Ureter (tissue), 1 donor: ENCODE results near the gene DHCR24. TPM values are rescaled to one million over a fixed set of nuclear protein-coding genes. Genes with fewer than 3 reads are reported as not detected.
A peak's percentile ranks its signal among the peaks of the same experiment; 100 is the strongest.
"Not testable (repeated sequence)": the region's sequence is repeated elsewhere in the genome, so short reads cannot be mapped to it uniquely, and the experiment has no call there.

Source experiments
- DNase-seq: peaks from one replicate; pipeline ENCODE4 v3.0.0-alpha.2; 2020; ENCODE audit warnings: low spot score
- total RNA-seq: library from RNA; stranded (reverse); gene quantifications from one replicate; pipeline ENCODE4 v1.2.4, GENCODE V29; 2023
- donor health status: DM: yes; HTN: yes; CAD: no.

The DHCR24 gene, protein sequence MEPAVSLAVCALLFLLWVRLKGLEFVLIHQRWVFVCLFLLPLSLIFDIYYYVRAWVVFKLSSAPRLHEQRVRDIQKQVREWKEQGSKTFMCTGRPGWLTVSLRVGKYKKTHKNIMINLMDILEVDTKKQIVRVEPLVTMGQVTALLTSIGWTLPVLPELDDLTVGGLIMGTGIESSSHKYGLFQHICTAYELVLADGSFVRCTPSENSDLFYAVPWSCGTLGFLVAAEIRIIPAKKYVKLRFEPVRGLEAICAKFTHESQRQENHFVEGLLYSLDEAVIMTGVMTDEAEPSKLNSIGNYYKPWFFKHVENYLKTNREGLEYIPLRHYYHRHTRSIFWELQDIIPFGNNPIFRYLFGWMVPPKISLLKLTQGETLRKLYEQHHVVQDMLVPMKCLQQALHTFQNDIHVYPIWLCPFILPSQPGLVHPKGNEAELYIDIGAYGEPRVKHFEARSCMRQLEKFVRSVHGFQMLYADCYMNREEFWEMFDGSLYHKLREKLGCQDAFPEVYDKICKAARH
- 190 TPM for total RNA-seq

DNA sequence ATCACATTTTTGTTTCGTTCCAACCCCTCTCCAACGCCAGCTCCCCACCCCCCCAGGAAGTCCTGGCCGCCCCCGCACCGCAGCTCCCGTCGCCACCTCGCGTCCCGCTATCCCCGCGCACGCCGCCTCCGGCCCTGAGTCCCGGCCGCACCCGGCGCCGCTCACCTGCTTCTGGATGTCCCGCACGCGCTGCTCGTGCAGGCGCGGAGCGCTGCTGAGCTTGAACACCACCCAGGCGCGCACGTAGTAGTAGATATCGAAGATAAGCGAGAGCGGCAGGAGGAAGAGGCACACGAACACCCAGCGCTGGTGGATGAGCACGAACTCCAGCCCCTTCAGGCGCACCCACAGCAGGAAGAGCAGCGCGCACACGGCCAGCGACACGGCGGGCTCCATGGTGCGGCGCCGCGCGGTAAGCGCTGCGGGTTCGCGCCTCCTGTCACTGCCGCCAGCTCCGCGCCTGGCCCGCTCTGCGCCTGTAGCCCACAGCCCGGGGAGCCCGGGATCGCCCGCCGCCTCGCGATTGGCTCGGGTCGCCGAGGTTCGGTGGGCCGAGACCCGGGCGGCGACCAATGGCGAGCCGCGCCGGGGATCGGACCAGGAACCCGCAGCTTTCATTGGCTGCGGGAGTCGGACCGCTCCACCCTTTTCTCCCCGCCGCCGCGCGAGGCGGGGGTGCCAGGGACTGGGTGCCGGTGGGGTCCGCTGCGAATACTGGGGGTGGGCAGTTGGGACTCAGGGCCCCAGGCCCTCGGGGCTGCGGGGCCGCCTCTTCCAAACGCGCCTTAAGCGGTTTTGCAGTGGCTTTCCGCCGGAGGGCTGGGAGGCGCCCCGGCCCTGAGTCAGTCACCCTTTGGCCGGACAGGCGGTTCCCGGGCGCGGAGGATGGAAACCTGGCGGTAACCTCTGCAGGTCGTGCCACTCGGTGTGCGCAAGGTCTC, at the start of gene DHCR24:
Gene DHCR24, minus strand, starts transcription at position 472 of the 941 bp plus-strand sequence. Its CDS starts 76 bp downstream, at position 396.
- peak; percentile 82 for DNase-seq

DNA sequence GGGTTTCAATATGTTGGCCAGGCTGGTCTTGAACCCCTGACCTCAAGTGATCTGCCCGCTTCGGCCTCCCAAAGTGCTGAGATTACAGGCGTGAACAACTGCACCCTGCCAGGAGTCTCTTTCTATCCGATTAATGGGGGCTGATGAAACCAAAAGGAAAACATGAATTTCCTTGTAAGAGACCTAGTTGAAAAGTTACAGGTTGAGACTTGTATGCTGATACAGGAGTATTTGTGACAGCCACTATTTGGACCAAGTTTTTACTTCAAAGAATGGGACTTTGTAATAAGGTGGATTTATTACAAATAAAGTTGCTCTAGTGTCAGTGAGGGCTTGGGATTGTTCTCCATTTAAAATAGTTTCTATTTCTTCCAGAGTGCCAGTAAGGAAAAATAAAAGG, 49.8 kb upstream of the DHCR24 start:
- DNase-seq = no peak

DNA sequence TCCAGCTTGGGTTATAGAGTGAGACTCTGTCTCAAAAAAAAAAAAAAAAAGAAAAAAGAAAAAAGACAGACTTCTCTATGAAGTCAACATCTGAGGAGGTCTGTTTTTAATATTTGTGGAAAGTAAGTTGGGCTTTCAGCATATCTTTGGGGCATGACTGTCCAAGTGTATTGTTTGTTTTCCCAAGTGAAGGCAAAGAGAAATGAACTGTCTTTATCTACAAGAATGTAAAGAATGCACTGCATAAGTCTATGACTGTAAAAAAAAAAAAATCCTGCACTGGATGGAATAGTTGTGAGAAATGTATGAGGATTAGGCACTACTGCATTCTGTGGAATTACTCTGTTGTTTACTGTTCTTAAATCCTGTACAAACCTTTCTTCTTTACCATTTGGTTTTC, 47.9 kb upstream of the DHCR24 start:
- no peak for DNase-seq

DNA sequence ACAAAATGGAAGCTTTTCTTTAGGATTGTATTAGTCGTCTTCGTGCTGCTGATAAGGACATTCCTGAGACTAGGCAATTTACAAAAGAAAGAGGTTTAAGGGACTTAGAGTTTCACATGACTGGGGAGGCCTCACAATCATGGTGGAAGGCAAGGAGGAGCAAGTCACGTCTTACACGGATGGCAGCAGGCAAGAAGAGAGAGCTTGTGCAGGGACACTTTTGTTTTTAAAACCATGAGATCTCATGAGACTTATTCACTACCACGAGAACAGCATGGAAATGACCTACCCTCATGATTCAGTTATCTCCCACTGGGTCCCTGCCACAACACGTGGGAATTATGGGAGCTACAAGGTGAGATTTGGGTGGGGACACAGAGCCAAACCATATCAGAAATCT, 47.1 kb upstream of the DHCR24 start:
- DNase-seq = not testable (repeated sequence)

DNA sequence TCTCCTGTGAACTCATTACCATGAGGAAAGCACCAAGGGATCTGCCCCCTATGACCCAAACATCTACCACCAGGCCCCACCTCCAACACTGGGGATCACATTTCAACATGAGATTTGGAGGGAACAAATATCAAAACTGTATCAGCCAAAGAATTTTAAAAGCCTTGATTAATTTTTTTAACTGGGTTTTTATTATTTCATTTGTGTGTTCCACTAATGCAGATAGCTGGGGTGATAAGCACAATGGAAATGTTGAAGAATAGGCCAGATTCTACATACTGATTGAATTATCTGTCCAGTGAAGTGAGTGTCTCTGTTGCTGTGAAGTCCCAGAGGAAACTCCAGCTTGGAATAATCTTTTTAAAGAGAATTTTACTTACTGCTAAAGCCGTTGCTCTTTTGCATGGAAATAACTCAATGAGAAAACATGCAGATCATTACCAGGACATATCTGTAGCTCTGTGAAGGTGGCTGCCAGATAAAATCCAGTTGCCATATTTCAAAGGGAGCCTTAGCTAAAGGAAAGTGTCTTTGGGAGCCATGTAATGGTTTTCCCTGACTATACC, 44.4 kb upstream of the DHCR24 start:
- no peak for DNase-seq

DNA sequence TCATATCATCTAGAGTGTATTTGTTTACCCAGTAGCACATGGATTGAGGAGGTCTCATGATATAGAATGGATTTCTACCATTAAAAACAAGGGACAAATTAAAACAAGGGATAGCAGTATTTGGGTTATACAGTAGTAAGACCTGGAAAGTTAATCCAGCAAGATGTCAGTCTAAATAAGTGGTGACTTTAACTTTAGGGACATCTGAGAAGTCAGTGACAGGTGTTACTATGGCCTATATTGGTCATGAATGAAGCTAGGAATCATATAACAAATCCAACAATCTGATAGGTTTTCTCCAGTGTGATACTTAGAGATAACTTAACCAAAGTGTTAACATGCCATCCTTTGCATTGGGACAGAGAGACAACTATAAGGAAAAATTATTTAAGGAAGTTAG, 42.7 kb upstream of the DHCR24 start:
- DNase-seq = no peak

DNA sequence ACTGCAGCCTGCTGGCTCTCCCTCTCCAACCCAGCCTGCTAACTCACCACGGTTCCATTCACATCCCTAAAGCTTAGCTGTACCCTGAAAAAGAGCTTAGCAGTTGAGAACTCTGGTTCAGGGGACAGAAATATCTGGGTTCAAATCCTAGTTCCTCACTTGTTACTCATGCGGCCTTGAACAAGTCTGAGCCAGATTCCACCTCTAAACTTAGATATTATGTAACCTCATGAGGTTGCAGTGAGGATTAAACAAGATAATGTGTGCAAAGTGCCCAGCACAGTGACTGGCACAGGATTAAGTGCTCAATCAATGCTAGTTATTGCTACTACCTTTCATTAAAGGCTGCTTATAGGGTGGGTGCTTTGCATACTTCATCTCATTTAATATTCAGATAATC, 41.3 kb upstream of the DHCR24 start:
- no peak for DNase-seq

DNA sequence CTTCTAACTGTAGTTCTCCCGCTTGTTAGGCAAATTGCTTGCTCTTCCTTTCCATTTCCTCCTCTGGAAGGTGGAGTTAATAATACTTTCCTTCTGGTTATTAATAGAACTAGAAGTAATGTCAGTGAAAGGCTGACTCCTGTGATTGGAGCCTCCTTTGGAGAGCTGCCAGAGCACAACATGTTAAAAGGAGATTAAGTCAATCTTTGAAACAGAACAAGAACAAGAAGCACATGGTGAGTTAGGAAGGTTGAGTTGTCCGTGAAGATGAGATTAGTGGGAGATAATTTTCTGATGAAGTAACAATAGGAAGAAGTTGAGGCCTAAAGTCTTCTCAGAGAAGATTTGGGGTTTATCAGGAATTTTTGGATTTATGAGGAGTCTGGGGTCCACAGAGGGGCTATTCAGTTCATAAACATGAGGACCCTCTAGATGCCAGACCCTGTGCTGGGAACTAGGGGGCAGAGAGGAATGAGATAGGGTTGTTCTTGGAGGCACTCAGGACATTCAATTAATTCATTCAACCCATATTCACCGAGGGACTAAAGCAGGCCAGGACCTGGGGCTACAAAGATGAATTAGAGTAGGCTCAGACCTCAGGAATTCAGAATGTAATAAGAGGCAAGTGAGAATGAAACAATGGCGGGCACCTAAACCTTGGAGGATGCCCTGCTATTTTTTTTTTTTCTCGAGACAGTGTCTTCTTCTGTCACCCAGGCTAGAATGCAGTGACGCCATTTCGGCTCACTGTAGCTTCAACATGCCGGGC, 40.7 kb upstream of the DHCR24 start:
- DNase-seq = no peak

DNA sequence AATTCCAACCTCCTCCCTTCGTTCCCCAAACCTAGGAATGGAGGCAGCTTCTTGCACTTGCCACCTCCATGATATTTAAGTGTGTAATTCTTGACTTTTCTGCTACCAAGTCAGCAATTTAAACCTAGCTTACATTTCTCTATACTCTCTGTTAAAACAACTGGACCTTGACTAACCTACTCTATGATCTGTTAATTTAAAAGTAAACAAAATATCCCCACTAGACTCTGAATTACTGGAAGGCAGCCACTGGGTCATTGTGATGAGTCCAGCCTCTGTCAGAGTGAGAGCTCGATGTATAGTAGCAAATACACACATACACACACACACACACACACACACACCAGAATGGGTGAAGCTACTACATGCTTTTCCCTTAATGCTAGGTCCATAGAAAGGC, 40.0 kb upstream of the DHCR24 start:
- no peak for DNase-seq

DNA sequence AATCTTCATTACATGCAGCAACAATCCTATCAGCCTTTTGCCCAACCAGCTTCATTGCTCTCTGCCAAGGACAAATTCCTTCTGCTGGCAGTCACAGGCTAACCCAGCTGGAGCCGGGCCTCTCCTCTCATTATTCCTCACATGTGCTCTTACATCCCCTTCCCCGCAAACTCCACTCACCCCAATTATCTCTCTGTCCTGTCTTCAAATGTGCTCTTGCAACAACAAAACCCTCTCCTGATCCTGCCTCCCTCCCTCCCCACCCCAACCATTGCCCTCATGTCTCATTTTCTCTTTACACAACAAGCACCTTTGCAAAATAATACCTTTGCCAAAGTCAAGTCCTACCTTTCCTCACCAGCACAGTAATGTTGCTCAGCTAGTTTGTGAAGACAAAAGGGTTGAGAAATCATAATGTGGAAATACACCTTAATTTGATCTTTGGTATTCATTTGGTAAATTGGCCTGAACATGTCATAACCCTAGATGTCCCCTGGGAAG, 36.0 kb upstream of the DHCR24 start:
- no peak for DNase-seq

DNA sequence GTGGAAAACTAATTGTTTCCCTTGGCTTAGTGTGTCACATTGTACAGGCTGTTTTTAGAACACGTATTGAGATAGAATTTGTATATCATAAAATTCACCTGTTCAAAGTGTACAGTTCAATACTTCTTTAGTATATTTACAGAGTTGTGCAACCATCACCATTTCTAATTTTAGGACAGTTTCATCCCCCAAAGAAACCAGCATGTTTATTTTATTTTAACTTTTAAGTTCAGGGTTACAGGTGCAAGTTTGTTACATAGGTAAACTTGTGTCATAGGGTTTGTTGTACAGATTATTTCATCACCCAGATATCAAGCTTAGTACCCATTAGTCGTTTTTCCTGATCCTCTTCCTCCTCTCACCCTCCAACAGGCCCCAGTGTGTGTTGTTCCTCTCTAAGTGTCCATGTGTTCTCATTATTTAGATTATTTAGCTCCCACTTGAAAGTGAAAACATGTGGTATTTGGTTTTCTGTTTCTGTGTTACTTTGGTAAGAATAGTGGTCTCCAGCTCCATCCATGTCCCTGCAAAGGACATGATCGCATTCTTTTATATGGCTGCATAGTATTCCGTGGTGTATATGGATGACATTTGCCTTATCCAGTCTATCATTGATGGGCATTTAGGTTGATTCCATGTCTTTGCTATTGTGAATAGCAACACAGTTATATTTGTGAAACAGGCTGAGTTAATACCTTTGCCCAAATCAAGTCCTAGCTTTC, 35.2 kb upstream of the DHCR24 start:
- no peak for DNase-seq

DNA sequence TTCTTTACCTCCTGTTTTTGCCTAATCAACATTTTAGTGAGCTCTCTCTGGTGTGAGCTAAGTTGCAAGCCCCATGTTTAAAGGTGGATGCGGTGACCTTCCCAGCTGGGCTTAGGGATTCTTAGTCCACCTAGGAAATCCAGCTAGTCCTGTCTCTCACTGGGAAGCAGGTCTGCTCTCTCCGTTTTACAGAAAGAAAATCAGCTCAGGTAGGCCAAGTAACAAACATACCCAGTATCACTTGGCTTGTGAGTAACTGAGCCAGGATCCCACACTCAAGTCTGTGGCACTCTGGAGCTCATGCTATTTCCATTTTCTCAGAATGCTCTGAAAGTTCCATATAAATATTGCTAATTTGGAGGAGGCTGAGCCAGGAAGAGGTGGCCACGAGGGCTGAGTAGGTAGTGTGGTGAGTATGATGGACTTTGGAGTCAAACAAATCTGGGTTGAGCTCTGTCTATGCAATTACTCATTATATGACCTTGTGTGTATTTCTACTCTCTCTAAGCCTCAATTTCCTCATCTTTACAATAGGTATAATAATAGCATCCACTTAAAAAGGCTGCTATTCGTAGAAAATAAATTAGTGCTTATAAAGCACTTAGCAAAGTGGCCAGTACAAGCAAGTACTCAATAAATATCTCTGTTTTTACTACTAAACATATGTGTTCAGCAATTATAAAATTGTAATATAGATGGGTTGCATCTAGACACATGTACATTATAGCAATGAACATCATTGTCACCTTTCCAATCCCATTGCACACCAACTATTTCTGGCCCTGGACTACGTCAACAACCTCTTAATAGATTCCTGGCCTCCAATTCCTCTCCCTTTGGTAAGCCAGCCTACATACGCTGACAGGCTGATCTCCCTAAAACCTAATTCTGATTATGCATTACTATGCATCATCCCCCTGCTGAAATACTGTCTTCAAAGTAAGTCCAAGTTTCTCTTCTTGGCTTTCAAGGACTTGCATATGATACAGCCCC, 32.7 kb upstream of the DHCR24 start:
- DNase-seq = no peak

DNA sequence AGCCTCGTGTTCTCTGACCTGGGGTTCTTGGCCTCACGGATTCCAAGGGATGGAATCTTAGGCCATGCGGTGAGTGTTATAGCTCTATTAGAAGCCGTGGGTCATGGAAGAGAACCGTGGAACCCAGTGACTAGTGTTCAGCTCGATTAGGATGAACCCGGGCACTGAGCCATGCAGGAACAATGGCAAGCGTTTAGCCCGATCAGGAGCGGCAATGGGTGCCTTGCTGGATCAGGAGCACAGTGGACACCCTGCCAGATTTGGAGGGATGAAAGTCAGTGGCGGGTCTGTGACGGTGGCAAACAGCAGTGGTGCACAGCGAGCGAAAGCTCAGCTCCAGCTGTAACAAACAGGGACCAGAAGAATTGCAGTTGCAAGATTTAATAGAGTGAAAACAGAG, 24.1 kb upstream of the DHCR24 start:
- not testable (repeated sequence) for DNase-seq

DNA sequence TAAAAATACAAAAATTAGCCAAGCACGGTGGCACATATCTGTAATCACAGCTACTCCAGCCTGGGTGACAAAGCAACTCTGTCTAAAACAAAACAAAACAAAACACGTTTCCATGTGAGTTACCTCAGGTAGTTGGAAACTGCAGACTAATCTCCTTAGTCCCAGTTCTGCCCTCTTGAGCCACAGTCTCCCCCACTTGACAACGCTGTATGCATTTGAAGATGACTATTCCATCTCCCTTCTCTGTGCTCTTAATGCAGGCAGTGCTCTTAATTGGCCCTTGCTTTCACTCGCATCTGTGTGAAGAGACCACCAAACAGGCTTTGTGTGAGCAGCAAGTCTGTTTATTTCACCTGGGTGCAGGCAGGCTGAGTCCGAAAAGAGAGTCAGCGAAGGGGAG, 19.6 kb upstream of the DHCR24 start:
- DNase-seq = no peak

DNA sequence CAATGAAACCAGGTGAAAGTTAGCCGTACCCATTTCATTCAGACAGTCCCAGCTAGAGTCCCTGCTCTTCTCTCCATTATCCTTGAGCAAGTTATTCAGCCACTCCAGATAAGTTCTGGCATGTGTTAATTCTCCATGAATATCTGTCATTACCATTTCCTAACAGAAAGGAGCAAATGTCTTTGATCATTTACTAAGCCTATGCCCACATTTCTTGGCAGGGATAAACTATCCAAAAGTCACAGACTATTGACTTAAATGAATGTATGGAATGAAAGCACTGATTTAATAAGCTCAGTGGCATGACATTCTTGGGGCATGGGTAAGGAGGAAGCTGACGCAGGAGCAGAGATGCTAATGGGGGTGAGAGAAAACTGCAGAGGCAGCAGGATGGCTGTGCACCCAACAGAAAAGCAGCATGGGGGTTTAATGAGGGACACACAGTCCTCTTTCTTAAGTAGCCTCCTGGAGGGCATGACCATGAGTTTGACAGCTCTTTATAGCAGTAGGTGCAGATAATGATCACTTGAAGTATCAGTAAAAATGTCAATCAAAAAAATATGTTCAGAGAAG, 17.6 kb upstream of the DHCR24 start:
- DNase-seq = no peak

DNA sequence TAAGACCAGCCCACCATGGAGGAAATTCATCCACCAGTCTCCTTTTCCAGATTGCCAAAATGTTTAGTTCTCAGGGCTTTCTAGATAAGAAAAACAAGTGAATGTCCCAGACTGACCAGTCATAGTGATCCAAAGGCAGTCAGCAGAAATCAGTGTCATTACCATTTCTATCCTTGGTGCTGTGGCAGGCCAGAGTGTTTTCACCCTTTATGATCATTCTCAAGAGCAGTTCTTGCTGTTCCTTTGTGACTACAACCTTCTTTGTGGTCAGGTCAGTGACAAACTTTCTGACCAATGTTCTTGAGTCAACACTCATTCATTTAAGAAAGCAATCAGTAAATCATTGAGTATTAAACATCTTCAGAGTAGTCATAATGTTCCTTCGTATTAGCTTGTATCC, 7.3 kb upstream of the DHCR24 start:
- no peak for DNase-seq

DNA sequence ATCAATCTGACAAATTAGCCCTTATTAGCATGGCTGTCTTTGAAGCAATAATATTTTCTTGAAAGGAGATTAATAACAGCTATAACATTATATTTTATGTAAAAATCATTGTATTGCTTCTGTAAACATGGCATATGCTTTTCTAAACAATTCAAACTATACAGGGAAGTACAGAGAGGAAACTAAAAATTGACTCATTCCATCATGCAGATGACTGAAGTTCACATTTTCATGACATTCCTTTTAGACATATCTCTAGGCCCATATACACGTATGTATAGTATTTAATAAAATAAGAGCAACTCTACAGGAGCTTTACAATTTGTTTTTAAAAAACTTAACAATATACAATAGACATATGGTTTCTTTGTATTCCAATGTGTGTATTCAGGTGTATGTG, 5.6 kb upstream of the DHCR24 start:
- DNase-seq = no peak

DNA sequence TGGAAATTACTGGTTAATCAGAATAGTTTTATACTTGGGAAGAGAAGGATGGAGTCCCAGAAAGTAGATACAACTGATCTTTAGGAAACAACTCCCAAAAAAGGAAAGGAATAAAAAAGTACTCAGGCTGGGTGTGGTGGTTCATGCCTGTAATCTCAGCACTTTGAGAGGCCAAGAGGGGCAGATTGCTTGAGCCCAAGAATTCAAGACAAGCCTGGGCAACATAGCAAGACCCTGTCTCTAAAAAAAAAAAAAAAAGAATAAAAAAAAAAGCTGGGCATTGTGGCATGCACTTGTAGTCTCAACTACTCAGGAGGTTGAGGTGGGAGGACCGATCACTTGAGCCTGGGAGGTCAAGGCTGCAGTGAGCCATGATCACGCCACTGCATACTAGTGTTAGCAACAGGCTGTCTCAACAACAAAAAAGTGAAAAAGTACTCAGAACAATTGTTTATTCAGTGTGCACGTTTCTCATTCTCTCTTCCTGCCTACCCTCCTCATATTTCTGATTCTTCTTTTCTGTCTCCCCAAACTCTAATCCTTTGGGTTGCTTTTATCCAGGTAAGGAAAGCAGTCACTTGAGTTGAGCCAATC, 2.2 kb upstream of the DHCR24 start:
- DNase-seq = no peak
